Epidermal melanocyte (primary cell): ENCODE data around the gene MGST3.
"Not testable (repeated sequence)": the region's sequence is repeated elsewhere in the genome, so short reads cannot be mapped to it uniquely, and the experiment has no call there.

Source experiments
- DNase-seq: peaks from one replicate; pipeline ENCODE4 v3.0.0; 2011; ENCODE audit warnings: low spot score; ENCODE audit not compliant: insufficient read length

The MGST3 gene

GRCh38 chr1:165630629-165631341 is at the start of gene MGST3:
Gene MGST3 (plus strand): TSS chr1:165631234. CDS start chr1:165649848, 18,614 bp downstream.
- peak; percentile 82 for DNase-seq

- no peak for DNase-seq
Observed at GRCh38 chr1:165581926-165582325, 49.1 kb upstream of the MGST3 start.

- no peak for DNase-seq
Observed at GRCh38 chr1:165586398-165586797, 44.6 kb upstream of the MGST3 start.

GRCh38 chr1:165591391-165591790 is 39.6 kb upstream of the MGST3 start:
- DNase-seq, result not testable (repeated sequence)

- peak; percentile 60 for DNase-seq
Observed at GRCh38 chr1:165592945-165593823, 37.9 kb upstream of the MGST3 start.

GRCh38 chr1:165595246-165595938 is 35.6 kb upstream of the MGST3 start:
- DNase-seq, result no peak

- DNase-seq, result peak; percentile 73
Observed at GRCh38 chr1:165597883-165598675, 33.0 kb upstream of the MGST3 start.

- DNase-seq, result no peak
Observed at GRCh38 chr1:165598676-165599059, 32.4 kb upstream of the MGST3 start.

GRCh38 chr1:165600793-165601192 is 30.2 kb upstream of the MGST3 start:
- no peak for DNase-seq

- no peak for DNase-seq
Observed at GRCh38 chr1:165603810-165604209, 27.2 kb upstream of the MGST3 start.

GRCh38 chr1:165605246-165605645 is 25.8 kb upstream of the MGST3 start:
- DNase-seq, result no peak

- not testable (repeated sequence) for DNase-seq
Observed at GRCh38 chr1:165606676-165607075, 24.4 kb upstream of the MGST3 start.

GRCh38 chr1:165610866-165611265 is 20.2 kb upstream of the MGST3 start:
- no peak for DNase-seq

- DNase-seq, result no peak
Observed at GRCh38 chr1:165612062-165612461, 19.0 kb upstream of the MGST3 start.

GRCh38 chr1:165616054-165616612 is 14.9 kb upstream of the MGST3 start:
- DNase-seq, result no peak

GRCh38 chr1:165616987-165617546 is 14.0 kb upstream of the MGST3 start:
- DNase-seq, result no peak

- DNase-seq, result no peak
Observed at GRCh38 chr1:165619647-165620151, 11.3 kb upstream of the MGST3 start.

- no peak for DNase-seq
Observed at GRCh38 chr1:165623624-165624023, 7.4 kb upstream of the MGST3 start.

- no peak for DNase-seq
Observed at GRCh38 chr1:165624441-165624840, 6.6 kb upstream of the MGST3 start.

GRCh38 chr1:165628147-165628822 is 2.7 kb upstream of the MGST3 start:
- DNase-seq, result no peak
